Measurements from ENCODE around the gene ZFAND2B. TPM values are rescaled to one million over a fixed set of nuclear protein-coding genes. Genes with fewer than 3 reads are reported as not detected.

The ZFAND2B gene
- polyA plus RNA-seq, 1 donor from 2014 or later: 73.6 TPM

DNA sequence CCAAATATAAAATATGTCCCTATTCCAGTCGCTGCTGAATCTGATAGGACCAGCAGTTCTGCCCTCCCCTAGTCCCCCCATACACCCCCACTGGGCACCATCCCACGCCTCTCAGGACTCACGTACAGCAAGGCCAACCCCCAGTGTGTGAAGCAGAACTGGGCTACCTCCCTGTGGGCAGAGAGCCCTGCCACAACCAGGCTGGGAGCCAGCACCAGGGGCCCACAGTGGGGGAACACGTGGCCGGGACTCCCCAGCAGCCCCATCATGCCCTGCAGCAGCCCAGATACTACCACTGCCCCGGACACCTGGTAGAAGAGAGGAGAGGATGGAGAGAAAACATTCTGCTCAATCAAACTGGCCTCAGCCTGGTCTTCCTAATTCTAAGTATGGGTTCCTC, 38.1 kb upstream of the ZFAND2B start:
- Histone ChIP-seq H3K9ac (ENCODE audit: low read length) (no peak overlapping the region), H3K27ac (ENCODE audit: low read length) (no peak overlapping the region), H3K27me3 (ENCODE audit: insufficient read depth, low read depth, low read length) (no peaks in the 10 kb centered on the region), H3K9me2 (ENCODE audit: insufficient read depth, low read length) (no peaks in the 10 kb centered on the region), H3K79me2 (replicated peaks; ENCODE audit: insufficient read depth, low read length) (no peaks in the 10 kb centered on the region), H3K4me3 (ENCODE audit: low read length) (no peak overlapping the region), H3F3A (ENCODE audit: insufficient read depth, low read length, poor library complexity, severe bottlenecking) (no peaks in the 10 kb centered on the region), H2AFZ (ENCODE audit: low read depth, low read length) (no peak overlapping the region), H4K20me1 (ENCODE audit: insufficient read depth) (no peaks in the 10 kb centered on the region), H3K4me2 (ENCODE audit: low read length) (no peak overlapping the region), H3K9me3 (ENCODE audit: low read length) (no peaks in the 10 kb centered on the region), H3K36me3 (ENCODE audit: insufficient read depth, low read length) (no peaks in the 10 kb centered on the region)
- TF ChIP-seq EP300 (conservative IDR thresholded peaks at IDR 0.05; ENCODE audit: poor library complexity, severe bottlenecking) (no peak), TAF1 (IDR thresholded peaks at IDR 0.05; ENCODE audit: low read depth) (no peak)
- TF ChIP-seq, protein P1, sequence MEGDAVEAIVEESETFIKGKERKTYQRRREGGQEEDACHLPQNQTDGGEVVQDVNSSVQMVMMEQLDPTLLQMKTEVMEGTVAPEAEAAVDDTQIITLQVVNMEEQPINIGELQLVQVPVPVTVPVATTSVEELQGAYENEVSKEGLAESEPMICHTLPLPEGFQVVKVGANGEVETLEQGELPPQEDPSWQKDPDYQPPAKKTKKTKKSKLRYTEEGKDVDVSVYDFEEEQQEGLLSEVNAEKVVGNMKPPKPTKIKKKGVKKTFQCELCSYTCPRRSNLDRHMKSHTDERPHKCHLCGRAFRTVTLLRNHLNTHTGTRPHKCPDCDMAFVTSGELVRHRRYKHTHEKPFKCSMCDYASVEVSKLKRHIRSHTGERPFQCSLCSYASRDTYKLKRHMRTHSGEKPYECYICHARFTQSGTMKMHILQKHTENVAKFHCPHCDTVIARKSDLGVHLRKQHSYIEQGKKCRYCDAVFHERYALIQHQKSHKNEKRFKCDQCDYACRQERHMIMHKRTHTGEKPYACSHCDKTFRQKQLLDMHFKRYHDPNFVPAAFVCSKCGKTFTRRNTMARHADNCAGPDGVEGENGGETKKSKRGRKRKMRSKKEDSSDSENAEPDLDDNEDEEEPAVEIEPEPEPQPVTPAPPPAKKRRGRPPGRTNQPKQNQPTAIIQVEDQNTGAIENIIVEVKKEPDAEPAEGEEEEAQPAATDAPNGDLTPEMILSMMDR (IDR thresholded peaks at IDR 0.05; ENCODE audit: poor library complexity, severe bottlenecking): no peak

- H3K27ac ChIP-seq (ENCODE audit: low read length): no peak overlapping the region
- no peaks in the 10 kb centered on the region for H3F3A ChIP-seq (ENCODE audit: insufficient read depth, low read length, poor library complexity, severe bottlenecking)
- no peaks in the 10 kb centered on the region for H3K36me3 ChIP-seq (ENCODE audit: insufficient read depth, low read length)
- H3K79me2 ChIP-seq (replicated peaks; ENCODE audit: insufficient read depth, low read length): no peaks in the 10 kb centered on the region
- no peak overlapping the region for H2AFZ ChIP-seq (ENCODE audit: low read depth, low read length)
- H3K9me3 ChIP-seq (ENCODE audit: low read length): no peaks in the 10 kb centered on the region
- no peaks in the 10 kb centered on the region for H3K9me2 ChIP-seq (ENCODE audit: insufficient read depth, low read length)
- H4K20me1 ChIP-seq (ENCODE audit: insufficient read depth): no peaks in the 10 kb centered on the region
- TF ChIP-seq, protein P2, sequence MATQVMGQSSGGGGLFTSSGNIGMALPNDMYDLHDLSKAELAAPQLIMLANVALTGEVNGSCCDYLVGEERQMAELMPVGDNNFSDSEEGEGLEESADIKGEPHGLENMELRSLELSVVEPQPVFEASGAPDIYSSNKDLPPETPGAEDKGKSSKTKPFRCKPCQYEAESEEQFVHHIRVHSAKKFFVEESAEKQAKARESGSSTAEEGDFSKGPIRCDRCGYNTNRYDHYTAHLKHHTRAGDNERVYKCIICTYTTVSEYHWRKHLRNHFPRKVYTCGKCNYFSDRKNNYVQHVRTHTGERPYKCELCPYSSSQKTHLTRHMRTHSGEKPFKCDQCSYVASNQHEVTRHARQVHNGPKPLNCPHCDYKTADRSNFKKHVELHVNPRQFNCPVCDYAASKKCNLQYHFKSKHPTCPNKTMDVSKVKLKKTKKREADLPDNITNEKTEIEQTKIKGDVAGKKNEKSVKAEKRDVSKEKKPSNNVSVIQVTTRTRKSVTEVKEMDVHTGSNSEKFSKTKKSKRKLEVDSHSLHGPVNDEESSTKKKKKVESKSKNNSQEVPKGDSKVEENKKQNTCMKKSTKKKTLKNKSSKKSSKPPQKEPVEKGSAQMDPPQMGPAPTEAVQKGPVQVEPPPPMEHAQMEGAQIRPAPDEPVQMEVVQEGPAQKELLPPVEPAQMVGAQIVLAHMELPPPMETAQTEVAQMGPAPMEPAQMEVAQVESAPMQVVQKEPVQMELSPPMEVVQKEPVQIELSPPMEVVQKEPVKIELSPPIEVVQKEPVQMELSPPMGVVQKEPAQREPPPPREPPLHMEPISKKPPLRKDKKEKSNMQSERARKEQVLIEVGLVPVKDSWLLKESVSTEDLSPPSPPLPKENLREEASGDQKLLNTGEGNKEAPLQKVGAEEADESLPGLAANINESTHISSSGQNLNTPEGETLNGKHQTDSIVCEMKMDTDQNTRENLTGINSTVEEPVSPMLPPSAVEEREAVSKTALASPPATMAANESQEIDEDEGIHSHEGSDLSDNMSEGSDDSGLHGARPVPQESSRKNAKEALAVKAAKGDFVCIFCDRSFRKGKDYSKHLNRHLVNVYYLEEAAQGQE (IDR thresholded peaks at IDR 0.05; ENCODE audit: borderline replicate concordance): no peak
- TF ChIP-seq POLR2AphosphoS5 (IDR thresholded peaks at IDR 0.05): no peak
- no peak for TF ChIP-seq MXI1 (conservative IDR thresholded peaks at IDR 0.05; ENCODE audit: poor library complexity, severe bottlenecking)
- TF ChIP-seq TAF1 (IDR thresholded peaks at IDR 0.05; ENCODE audit: low read depth): no peak
- TF ChIP-seq, protein P1 (IDR thresholded peaks at IDR 0.05; ENCODE audit: poor library complexity, severe bottlenecking): no peak
- TF ChIP-seq EZH2 (IDR thresholded peaks at IDR 0.05; ENCODE audit: borderline replicate concordance, insufficient read depth, low read length, poor library complexity, severe bottlenecking): no peak
- no peak for TF ChIP-seq EP300 (conservative IDR thresholded peaks at IDR 0.05; ENCODE audit: poor library complexity, severe bottlenecking)
- TF ChIP-seq SMC3 (conservative IDR thresholded peaks at IDR 0.05; ENCODE audit: poor library complexity): no peak
- TF ChIP-seq RAD21 (conservative IDR thresholded peaks at IDR 0.05): no peak
- H3K4me3 ChIP-seq (ENCODE audit: low read length): no peak overlapping the region
- H3K9ac ChIP-seq (ENCODE audit: low read length): no peak overlapping the region
- no peak overlapping the region for H3K4me2 ChIP-seq (ENCODE audit: low read length)
- H3K27me3 ChIP-seq (ENCODE audit: insufficient read depth, low read depth, low read length): no peaks in the 10 kb centered on the region
These were observed 37.6 kb upstream of the ZFAND2B start for GRCh38 chr2:219168932-219169331.
